IPS-18c (cell line): ENCODE data around the gene CFAP298.
"Not testable (repeated sequence)": the region's sequence is repeated elsewhere in the genome, so short reads cannot be mapped to it uniquely, and the experiment has no call there.

ENCODE experiments used
- H3K4me3 ChIP-seq: 2 replicates; pipeline ENCODE4 v1.7.0; 2013; ENCODE audit warnings: low read depth, mild to moderate bottlenecking, low read length, moderate library complexity; ENCODE audit not compliant: insufficient read depth
- H3K9me3 ChIP-seq: one replicate; pipeline ENCODE4 v1.6.1; 2013; ENCODE audit warnings: mild to moderate bottlenecking, low read length, moderate library complexity; ENCODE audit not compliant: control insufficient read depth, insufficient read depth

CFAP298 gene

GRCh38 chr21:32576011-32576410, 36.2 kb downstream of the CFAP298 start:
- no peaks in the 10 kb centered on the region for H3K9me3 ChIP-seq
- no peak overlapping the region for H3K4me3 ChIP-seq

DNA sequence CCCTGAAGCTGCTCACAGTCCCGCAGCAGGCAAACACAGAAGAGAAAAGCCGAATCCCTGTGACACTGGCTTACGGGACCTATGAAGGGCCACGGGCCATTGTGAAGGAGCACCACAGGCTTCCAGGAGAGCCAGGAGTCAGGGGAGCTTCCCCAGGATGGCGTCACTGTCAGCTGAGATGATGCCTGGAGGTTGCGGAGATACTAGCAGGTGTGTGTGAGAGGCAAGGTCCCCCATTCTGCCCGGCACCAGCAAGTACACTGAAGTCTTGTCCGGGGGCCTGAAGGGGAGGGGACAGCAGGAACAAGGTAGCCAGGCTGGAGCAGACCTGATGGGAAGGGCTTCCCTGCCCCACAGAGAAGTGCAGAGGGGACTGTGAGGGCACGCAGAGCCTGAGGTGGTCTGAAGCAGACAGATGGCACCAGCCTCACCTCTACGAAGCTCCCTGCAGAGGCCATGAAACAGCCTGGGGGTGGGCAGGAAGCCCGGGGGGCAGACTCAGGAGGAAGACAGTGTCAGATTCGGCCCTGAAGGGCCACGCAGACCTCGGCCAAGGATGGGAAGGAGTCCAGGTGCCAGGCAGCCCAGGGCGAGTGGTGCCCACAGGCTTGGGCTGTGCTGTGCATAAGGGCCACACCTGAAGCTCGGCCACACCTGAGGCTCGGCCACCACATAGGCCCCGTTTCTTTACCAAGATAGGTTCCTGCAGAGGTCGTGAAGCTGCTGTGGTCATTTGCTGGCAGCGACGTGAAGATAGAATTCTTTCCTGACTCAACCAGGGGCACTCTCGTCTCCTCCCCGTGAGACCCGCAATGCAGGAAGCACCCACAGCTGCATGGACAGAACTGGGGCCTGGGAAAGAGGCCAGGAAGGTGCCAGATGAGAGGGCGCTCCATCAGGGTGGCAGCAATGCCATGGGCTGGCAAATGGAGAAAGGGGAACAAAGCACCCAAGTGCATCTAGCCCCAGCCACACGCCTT, 36.9 kb downstream of the CFAP298 start:
- H3K9me3 ChIP-seq = no peaks in the 10 kb centered on the region
- no peak overlapping the region for H3K4me3 ChIP-seq

DNA sequence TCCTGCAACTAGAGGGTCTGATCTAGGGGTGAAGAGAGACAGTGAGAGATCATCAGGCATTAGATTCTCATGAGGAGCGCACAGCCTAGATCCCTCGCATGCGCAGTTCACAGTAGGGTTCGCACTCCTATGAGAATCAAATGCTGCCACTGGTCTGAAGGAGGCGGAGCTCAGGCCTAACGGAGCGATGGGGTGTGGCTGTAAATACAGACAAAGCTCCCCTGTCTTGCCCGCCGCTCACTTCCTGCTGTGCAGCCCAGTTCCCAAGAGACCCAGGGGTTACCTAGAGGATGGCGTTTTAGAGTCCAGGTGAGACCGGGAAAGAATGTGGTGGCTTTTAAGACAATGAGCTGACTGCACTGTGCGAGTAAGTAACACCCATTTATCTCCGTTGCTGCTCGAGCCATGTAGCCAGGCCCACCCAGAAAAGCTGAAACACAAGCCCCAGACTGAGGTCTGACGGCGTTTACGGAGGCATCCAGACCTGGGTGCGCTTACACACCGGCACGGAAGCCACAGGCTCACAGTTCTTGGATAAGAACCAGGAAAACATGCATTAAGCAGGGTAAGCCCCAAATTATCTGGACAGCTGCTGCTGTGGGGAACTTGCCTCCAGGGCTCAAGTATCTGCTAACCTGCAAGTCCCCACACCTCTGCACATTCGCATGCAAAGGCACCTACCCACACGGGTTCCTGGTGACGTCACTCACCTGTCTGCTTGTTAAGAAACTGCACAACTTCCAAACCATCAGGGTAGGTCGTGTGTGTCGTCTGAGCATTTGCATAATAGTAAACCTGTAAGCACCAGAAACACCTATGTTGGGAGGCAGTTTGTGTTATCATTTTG, 39.4 kb downstream of the CFAP298 start:
- Histone ChIP-seq H3K4me3 (no peak overlapping the region), H3K9me3 (no peaks in the 10 kb centered on the region)

GRCh38 chr21:32570456-32570855, 41.7 kb downstream of the CFAP298 start:
- no peak overlapping the region for H3K4me3 ChIP-seq

GRCh38 chr21:32569261-32570230, 42.6 kb downstream of the CFAP298 start:
- H3K9me3 ChIP-seq = no peaks in the 10 kb centered on the region
- H3K4me3 ChIP-seq = peak overlapping the region; percentile 56

More at GRCh38 chr21:32570456-32570855, 41.7 kb downstream of the CFAP298 start:
- H3K9me3 ChIP-seq = no peaks in the 10 kb centered on the region

GRCh38 chr21:32567626-32568025, 44.6 kb downstream of the CFAP298 start:
- Histone ChIP-seq H3K4me3 (no peak overlapping the region), H3K9me3 (no peaks in the 10 kb centered on the region)

DNA sequence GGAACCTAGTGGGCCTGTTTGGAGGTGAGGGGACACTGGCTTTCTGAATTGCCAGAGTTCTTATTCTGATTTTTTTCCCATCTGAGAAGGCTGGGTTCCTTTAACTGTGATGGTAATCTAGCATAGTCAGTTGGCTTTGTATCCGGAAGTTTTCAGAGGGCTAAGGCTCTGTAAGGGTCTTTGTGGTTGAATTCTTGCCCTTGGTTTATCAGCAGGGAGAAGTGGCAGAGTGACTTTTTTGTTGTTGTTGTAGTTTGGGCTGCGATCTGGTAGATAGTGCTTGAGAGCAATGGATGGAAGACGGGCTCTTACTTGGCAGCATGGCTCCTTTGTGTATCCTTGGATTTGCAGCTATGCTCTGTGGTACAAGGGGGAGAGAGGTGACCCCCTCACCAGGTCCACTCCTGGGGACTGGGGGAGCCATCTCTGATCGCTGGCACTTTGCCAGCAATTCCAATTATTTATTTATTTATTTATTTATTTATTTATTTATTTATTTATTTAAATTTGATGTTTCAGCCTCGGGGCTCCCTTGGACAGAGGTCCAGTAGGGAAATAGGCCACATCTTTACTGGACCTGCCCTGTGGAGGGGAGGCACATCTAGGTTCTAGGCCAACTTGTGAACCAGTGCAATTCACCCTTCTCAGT, 45.3 kb downstream of the CFAP298 start:
- no peaks in the 10 kb centered on the region for H3K9me3 ChIP-seq

GRCh38 chr21:32565856-32566465, 46.2 kb downstream of the CFAP298 start:
- no peaks in the 10 kb centered on the region for H3K9me3 ChIP-seq
- H3K4me3 ChIP-seq = no peak overlapping the region

More for the DNA sequence above, 45.3 kb downstream of the CFAP298 start:
- no peak overlapping the region for H3K4me3 ChIP-seq

- no peak overlapping the region for H3K4me3 ChIP-seq
- H3K9me3 ChIP-seq = no peaks in the 10 kb centered on the region
These were observed 49.3 kb downstream of the CFAP298 start for GRCh38 chr21:32562915-32563314.

DNA sequence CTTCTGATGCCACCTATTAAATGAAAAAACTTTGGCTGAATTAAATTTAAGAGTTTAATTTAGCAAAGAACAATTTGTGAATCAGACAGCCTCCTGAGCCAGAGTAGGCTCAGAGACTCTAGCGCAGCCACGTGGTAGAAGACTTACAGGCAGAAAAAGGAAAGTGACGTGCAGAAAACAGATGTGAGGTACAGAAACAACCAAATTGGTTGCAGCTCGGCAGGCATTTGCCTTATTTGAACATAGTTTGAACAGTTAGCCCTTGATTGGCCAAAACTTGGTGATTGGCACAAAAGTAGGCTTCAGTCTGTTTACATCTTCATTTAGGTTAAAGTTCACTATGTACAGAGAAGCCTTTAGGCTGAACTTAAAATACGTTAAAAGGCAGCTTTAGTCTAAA, 49.8 kb downstream of the CFAP298 start:
- Histone ChIP-seq H3K9me3 (no peaks in the 10 kb centered on the region), H3K4me3 (no peak overlapping the region)

DNA sequence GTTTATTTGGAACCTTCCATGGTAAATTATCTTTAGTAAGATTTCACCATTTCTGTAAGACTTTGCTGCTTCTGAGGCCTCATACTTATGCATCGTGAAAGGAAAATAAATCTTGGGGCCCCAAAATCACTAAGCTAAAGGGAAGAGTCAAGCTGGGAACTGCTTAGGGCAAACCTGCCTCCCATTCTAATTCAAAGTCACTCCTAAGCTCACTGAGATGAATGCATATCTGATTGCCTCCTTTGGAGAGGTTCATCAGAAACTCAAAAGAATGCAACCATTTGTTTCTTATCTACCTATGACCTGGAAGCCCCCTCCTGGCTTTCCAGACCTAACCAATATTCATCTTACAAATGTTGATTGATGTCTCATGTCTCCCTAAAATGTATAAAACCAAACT, 50.7 kb downstream of the CFAP298 start:
- not testable (repeated sequence) for H3K9me3 ChIP-seq

DNA sequence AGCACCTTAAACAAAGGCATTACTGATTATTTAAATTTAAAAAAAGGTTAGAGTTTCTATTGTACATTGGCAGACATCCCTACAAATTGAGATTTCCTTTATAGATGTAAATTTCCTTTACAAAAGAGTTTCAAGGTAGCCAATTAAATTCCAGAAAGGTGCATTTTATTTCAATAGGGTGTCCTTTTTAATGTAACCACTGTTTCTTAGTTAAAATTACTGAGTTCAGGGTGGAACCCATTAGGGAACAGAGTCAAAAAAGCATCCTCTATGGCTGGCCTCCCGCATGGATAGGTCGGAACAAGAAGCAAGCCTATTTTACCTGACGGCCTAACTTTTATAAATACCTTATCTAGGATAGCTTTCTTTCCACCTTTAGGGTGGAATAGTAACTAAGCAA, 51.3 kb downstream of the CFAP298 start:
- H3K9me3 ChIP-seq = no peaks in the 10 kb centered on the region
- no peak overlapping the region for H3K4me3 ChIP-seq

More for the DNA sequence above, 50.7 kb downstream of the CFAP298 start:
- H3K4me3 ChIP-seq = not testable (repeated sequence)

DNA sequence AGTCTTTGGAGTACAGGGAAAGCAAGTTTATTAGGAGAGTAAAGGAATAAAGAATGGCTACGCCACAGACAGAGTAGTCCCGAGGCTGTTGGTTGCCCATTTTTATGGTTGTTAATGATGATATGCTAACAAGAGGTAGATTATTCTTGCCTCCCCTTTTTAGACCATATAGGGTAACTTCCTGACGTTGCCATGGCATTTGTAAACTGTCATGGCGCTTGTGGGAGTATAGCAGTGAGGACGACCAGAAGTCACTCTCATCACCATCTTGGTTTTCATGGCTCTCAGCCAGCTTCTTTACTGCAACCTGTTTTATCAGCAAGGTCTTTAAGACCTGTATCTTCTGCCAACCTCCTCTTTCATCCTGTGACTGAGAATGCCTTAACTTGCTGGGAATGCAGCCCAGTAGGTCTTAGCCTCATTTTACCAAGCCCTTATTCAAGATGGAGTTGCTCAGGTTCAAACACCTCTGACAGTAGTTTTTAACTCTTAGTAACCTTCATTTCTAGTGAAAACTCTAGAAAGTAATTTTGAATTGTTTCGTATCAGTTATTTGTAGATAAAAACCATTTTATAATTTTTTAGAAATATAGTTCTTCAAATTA, 53.1 kb downstream of the CFAP298 start:
- no peaks in the 10 kb centered on the region for H3K9me3 ChIP-seq
- no peak overlapping the region for H3K4me3 ChIP-seq

GRCh38 chr21:32558106-32558505, 54.1 kb downstream of the CFAP298 start:
- no peaks in the 10 kb centered on the region for H3K9me3 ChIP-seq

GRCh38 chr21:32554832-32555638, 57.1 kb downstream of the CFAP298 start:
- Histone ChIP-seq H3K9me3 (no peaks in the 10 kb centered on the region), H3K4me3 (no peak overlapping the region)

More at GRCh38 chr21:32558106-32558505, 54.1 kb downstream of the CFAP298 start:
- no peak overlapping the region for H3K4me3 ChIP-seq
